Activated T-helper 1 cell treated with anti-CD3 and anti-CD28 coated beads, Interleukin-2, amount 50 U/mL, for 16 hours (primary cell): ENCODE measurements around the gene HHATL.

Source experiments
- DNase-seq, 2 donors: peaks; one replicate each; pipeline ENCODE4 v3.0.0-alpha.2; 2020; ENCODE audit warnings: low read depth in 1 of 2, low spot score in 1 of 2

Gene HHATL, protein sequence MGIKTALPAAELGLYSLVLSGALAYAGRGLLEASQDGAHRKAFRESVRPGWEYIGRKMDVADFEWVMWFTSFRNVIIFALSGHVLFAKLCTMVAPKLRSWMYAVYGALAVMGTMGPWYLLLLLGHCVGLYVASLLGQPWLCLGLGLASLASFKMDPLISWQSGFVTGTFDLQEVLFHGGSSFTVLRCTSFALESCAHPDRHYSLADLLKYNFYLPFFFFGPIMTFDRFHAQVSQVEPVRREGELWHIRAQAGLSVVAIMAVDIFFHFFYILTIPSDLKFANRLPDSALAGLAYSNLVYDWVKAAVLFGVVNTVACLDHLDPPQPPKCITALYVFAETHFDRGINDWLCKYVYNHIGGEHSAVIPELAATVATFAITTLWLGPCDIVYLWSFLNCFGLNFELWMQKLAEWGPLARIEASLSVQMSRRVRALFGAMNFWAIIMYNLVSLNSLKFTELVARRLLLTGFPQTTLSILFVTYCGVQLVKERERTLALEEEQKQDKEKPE

DNA sequence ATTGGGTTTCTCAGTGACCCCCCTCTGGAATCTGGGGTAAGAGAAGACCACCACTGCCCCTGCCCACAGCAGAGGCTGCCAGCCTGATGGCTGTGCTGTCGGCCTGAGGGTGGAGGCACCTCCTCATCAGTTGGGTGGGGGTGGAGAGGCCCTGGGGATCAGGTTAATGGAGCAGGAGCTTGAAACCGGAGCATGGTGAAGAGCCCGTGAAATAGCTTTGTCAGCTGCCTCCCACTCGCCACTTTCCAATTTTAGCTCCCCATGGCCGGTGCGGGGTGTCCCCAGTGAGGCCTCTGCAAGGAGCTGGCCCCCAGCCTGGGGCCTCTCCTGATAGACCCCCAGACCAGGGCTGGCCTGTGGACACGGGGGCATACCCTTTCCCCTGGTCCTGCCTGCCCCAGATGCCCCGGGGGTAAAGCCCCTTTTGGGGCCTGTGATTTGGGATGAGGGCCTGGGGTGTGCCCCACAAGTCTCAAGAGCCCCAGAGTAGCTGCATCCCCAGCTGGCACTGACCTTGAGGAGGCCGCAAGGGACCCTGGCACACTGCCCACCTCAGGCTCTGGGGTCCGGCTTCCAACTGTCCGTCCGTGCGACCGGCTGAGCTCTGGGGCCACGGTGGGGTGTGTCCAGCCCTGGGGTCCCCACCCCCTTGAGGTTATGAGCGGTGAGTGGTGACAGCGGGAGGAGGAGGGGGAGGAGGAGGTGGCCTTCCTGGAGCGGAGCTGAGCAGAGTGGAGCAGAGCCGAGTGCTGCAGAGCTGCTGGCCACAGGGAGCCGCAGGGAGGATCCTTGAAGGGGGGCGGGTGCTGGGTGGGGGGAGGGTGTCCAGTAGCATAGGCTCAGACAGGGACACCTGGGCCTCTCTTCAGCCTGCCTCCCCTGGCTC is at the start of gene HHATL:
Gene HHATL (minus strand): TSS at position 733 of the 886 bp plus-strand sequence. CDS start 1,972 bp downstream, outside the sequence.
- no peak for DNase-seq

DNA sequence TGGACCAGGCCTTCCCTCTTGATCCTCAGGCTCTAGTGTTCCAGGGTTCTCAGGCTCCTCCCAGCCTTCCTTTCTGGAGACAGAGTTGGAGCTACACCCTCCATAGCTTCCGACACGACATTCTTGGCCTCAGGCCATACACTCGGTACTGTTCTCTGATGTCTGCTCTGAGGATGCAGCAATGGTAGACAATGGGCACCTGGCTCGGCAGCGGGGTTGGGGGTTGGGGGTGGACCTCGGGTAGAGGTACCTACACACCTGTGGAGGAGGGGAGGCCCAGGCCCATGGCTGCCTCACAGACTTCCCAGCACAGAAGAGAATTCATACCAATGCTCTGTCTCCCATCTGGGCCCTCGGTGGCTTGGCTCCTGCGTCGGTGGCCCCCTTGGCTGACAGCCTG is 49.0 kb upstream of the HHATL start:
- no peak for DNase-seq

DNA sequence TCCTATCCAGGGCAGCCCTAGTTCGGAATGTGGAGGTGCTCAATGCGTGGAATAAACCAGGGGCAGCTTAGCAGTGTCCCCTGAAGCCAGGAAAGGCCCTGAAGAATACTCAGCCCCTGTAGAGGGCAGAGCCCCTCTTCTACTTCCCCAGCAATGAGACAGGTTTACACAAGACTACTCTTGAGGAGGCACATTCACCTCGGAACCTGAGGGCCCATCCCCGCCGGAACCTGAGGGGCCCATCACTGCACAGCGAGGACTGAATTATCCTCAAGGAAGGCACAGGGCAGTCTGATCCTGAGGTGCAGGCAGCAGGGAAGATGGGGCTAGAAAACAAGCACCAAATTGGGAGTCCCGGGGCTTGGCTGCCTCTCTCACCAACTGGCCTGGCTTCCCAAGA is 48.2 kb upstream of the HHATL start:
- no peak for DNase-seq

DNA sequence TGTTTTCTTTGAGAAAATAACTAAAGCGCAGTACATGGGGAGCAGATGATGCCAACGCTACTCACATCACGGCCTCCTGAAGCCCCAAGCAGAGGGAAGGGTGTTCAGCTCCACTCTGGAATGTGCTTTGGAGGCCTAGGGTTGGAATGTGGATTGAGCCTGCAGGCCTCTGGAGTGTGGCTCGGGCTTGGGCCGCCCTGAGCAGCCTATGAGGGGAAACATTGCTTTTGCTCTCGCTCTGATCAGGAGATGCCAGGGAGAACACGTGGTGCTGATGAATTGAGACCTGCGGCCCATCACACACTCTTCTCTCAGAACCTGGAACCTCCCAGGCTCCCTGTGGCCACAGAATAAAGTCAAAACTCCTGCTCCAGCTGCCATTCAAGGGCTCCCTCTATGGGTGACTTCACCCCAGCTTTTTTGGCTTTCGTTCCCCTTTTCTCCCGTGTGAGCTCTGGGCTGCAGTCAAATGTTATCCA is 47.2 kb upstream of the HHATL start:
- no peak for DNase-seq

DNA sequence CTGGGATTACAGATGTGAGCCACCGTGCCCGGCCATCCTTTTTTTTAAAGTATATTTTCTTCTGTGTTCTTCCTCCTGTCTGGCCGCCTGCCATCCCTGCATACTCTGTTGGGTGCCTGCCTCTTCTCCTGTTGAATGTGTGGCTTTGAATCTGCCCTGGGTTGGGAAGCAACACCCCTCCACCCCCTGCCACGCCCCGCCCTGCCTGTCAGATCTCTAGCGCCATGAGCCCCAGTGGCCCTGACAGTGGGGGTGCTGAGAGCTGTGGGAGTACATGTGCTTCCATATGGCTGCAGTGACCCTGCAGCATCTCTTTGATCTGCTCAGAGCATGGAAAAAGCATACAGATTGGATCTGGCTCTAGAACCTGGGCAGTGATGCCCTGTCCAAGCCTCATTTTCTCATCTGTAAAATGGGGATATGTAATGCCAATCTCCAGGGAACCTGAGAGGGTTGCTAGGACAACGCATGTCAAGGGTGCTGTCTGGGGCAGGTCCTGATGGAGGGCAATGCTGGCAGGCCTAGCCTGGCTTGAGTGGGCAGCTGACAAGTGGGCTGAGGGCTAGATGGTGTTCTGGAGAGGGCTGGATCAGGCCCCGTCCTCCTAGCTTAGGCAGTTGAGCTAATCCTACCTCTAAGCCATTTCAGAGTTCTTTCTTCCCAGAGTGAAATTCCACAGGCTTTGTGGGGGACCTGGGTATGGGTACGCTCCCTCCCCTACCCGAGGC is 46.6 kb upstream of the HHATL start:
- no peak for DNase-seq

DNA sequence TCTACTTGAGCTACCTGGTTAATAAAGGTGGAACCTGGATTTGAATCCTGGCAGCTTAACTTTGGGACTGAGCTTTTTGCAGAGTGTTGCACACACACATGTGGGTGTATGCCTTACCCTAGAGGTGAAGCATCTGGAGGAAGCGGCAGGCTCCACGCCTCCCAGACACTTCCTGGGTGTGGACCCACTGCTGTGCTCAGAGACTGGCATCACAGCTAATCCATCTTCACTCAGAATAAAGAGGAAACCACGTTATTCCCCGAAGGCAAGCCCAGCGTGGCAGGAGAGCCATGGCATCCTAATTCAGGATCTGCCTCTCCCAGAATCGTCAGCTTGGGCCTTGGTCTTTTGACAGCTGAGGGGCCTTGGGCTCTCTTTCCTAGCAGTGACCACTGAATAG is 45.0 kb upstream of the HHATL start:
- peak in 1 of 2 donors; percentile 27 for DNase-seq

DNA sequence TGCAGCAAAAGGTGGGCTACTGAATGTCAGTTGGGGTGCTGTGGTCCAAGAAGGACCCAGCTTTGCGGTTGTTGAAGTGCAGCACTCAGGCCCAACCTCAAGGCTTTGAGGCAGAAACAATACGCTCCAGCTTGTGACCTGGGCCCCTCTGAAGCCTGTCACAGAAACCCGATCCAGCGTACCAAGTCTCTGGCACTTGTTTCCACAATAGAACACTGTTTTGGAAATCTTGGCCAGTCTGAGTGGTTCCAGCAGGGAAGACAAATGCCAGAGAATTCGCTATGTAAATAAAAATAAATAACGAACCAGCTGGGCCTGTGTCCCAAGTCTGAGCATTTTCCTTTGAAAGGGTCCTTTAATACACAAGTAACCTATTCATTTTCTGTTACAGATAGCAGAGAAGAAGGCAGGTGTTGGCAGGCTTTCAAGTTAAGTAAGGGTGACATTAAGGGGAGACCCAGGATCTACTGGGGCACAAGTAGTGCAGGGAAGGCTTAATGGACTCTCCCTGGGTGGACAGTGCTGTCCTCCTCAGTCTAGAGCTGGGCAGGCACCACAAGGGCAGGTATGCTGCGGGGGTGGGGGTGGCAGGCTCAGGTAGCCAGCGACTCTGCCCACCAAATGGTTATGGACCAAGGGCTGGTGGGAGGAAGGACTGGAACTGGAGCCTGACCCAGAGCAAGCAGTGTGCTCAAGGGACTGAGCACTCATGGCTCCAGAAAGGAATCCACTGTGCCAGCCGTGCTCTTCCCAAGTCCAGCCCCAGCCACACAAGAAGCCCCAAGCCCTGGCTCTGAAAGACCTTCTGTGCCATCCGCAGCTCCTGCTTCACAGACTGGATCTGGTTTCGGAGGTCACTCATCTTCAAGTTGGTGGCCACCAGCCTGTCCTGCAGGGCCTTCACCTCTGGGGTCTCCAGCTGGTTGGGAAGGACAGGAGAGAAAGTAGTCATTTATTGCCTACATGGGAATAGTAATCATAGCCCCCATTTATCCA is 44.2 kb upstream of the HHATL start:
- no peak for DNase-seq

DNA sequence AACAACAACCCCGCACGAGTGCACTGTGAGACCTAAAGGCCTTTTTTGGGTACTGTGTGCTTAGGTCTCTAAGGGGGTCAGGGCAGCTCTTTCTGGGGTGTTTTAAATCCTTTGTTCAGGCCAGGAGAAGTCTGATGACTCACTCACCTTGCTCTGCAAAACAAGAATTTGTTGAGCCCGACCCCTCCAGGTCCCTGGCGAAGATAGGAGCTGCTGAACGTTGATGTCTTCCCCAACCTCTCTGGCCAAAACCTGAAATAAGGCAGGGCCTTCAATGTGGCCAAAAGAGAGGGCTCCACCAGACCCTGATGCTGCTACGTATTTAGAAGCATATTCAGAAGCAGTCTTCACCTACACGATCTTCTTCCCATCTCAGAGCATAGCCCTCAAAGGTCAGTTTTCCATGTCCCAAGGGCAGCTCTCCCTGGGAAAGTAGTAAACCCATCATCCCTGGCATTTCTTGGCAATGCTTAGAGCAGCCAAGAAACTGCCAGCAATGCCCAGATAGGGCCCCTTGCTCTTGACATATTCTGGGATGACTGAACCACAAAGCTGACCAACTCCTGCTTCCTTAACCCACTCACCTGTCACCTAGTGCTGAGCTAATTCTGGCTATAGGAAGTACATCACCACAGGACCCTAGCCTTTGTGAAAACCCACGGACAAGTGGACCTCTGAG is 43.3 kb upstream of the HHATL start:
- no peak for DNase-seq

DNA sequence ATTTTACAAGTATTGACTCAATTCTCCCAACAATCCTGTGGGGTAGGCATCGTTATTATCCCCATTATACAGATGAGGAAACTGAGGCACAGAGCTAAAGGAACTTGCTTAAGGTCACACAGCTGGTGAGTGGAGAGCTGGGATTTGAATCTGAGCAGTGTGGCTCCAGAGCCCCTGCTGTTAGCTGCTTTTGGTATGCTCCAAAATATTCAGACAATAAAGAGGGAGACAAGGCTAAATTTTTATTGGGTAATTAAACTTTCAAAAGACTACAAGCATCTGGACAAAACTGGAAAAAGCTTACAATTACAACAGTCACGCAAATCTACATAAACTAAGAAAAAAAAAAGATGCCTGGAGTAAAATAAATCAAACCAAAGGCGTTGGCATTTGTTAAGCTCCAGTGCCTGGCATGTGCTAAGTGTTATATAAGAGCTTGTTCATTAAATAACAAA is 42.7 kb upstream of the HHATL start:
- no peak for DNase-seq

DNA sequence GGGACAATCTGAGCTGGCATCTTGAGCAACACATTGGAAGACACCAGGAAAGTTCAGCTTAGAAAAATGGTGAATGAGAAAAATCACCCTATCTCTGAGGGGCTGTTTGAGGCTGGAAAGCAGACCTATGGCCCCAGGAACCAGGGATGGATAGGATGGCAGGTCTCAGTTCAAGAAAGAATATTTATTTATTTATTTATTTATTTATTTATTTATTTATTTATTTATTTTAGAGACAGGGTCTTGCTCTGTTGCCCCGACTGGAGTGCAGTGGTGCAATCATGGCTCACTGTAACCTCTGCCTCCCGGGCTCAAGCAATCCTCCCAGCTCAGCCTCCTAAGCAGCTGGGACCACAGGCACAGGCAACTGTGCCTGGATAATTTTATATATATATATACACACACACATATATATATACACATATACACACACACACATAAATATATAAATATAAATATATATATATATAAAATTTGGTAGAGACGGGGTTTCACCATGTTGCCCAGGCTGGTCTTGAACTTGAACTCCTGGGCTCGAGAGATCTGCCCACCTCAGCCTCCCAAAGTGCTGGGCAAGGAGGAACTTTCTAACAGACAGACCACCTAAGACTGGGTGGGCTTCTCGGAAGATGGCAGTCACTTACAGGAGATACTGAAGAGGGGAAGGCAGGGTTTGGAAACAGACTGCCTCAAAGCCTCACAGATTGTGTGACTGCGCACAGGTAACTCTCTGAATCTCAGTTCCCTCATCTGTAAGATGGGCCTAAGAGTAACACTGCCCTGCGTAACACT is 40.8 kb upstream of the HHATL start:
- DNase-seq: no peak

DNA sequence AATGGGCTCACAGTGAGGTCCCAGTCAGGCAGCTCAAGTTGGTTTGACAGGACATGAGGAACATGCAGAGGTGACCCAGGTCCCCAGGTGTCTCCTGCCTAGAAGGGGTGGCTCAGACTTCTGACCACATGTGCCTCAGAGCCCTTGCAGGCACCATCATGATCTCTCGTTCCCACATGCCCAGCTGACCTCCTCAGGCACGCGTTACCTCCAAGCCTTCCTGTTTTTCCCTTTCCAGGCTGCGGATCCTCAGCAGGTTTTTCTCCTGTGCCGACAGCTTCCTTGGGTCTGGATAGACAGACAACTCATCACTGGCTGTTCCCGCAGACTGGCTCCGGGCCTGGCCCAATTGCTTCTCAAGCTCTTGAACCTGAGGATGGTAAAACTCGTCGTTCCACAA is 40.1 kb upstream of the HHATL start:
- DNase-seq: no peak

DNA sequence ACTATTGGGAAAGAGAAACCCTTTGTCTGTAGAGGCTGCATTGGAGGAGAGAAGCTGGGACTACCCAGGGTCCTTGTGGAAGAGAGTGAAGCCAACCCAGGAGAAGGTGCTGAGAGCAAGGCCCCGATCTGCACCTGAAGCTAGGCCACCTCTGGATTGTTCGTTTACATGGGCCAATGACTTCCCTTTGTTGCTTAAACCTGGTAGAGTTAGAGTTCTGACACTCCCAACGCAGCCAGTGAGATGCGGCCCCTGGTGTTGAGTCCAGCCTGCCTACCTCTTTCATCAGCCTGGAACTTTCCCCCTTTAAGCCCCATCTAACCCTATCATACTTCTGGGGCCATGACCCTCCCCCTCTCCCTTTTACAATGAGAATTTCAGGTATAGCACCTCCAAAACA is 39.7 kb upstream of the HHATL start:
- no peak for DNase-seq

DNA sequence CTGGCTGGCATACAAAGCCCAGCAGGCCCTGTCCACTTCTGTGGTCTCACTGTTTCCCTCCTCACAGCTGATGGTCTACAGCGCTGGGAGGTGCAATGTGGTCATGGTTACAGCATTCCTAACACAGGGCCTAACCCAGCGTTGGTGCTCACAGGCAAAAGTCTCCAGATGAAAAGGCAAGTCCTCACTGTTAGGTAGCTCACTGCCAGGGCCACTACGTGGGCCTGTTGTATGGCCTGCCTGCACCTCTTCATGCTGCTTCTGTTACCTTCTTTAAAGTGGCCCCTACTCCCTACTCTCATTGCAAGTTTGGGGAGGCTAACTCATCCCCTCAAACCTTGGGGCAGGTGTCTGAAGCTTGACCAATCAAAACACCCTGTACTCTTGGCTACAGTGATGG is 39.2 kb upstream of the HHATL start:
- DNase-seq: no peak

DNA sequence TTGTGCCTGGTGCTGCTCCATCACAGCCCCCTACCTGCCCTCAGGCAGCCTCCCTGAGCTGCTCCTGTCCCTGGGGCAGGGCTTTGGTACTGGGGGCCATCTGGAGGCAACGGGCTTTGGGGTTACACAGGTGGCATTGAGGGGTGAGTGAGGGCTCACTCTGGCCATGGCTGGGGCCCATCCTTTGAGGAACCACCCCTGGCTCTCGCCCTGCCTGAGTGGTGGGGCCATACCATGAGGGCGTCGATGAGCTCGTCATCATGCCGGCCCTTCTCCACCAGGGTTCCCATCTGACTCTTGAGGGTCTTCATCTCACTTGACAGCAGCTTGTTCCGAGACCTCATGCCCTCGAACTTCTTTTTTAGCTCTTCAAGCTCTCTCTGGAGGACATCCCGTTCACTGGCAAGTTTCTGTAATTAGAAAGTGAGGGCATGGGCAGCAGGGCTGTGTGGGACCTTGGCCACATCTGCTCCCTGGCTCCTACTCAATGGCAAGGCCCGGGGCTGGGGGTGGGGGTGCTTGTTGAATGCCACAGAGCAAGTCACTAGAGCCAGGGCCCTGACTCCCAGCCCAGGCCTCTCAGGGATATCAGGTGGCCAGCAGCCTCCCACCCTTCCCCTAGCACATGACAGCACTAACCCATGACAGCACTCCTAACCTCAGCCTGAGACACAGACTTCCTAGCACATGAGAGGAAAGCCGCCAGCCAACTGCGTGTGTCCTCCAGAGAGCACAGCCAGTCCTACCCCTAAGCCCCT is 37.0 kb upstream of the HHATL start:
- no peak for DNase-seq

DNA sequence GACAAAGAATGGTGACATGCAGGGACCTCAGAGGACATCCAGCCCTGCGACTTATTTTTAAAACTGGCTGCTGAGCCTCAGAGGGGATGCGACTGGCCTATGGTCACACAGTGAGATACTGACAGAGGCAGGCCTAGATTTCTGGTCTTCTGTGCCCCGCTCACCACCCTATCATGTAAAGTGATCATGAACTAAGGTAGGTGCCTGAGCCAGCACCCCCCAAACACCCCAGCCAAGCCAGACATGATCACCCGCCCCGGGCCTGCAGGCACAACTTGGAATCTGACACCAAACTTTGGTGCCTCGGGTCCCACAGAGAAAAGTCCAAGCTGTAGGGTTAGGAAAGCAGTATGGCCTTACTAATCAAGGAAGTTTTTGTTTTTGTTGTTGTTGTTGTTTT is 33.9 kb upstream of the HHATL start:
- no peak for DNase-seq

DNA sequence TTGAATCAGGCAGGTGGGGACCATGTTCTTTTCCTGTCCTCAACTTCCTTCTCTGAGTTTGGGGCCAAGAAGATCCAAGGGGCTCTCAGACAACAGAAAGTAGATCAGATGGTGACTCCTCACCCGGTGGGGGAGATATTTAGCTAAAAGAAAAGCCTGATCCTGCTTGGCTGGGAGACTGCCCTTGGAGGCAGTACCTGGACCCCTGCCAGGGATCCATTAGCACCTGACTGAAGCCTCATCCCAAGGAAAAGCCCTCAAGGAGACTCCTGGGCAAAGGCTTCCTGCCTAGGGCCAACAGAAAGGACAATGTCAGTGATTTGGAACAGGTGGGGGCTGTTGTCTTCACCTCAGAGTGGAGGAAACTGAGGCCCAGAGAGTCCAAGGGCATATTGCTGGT is 33.5 kb upstream of the HHATL start:
- no peak for DNase-seq

DNA sequence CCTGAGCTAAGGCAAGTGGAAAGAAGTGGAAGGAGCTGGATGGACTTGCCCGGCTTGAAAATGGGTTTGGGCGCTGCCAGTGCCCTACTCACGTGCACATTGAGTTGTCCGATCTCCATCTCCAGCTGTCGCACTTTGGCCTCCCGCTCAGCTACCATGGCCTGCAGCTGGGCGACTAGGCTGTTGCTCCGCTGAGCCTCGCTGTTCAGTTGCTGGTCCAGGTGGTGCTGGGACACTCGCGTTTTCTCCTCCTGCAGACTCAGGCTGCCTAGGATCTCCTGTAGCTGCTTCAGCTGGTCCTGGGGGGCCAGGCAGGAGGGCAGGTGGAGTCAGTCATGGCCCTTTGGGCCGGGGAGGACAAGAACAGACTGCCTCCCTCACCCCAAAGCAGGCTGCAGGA is 33.0 kb upstream of the HHATL start:
- DNase-seq: no peak

DNA sequence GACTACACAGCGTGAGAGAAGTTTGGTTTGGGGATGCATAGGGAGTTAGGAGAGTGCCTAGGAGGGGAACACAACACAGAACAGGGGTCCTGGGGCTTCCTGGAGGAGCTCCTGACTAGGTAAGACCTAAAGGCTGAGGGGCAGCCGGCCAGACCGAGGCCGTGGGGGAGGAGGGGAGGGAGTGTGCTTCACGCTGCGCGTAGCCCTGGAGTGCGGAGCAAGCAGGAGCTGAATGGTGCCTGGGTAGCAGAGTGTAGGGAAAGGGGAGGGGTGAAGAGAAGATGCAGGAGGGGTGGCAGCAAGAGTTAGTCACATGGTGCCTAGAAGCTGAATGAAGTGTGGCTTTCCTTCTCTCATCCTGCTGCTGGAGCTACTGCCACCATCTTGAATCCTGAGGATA is 32.4 kb upstream of the HHATL start:
- no peak for DNase-seq
